ENCODE measurements around the gene NGEF.

Gene NGEF

DNA sequence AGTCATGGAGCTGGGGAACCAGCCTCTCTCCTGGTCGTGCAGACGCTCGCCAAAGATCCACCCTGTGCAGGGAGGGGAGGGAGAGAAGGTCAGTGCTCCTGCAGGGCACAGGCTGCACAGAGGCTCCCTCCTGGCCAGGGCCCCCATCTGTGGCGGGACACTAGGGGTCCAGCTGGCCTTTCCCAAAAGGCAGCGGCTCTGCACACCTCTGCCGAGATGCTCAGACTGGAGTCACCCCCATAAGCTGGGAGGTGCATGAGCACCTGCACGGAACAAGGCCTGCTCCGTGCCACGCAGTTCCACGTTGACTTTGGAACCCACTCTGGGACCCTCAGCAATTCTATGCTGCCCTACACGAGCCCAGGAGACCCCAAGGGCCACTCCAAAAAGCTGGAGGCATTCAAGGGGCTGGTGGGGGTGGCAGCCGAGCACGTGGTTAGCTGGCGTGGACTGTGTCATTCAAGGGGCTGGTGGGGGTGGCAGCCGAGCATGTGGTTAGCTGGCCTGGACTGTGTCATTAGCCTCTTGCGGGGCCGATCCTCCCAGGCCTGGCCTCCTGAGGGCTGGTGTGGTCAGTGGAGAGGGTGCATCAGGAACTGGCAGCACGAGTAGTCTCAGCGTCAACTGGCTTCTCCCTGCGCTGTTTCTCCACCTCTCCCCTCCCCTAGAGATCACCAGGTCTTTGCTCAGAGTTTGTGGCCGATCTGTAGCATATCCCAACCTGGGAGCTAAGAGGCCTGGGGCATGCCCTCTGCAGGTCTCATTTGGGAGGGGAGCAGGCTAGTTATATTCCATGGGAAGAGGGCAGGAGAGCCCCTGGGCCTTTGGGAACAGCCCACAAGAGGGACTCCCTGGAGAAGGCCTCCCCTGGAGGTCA lies 133.2 kb downstream of the NGEF start:
- DNase-seq, result no peak

DNA sequence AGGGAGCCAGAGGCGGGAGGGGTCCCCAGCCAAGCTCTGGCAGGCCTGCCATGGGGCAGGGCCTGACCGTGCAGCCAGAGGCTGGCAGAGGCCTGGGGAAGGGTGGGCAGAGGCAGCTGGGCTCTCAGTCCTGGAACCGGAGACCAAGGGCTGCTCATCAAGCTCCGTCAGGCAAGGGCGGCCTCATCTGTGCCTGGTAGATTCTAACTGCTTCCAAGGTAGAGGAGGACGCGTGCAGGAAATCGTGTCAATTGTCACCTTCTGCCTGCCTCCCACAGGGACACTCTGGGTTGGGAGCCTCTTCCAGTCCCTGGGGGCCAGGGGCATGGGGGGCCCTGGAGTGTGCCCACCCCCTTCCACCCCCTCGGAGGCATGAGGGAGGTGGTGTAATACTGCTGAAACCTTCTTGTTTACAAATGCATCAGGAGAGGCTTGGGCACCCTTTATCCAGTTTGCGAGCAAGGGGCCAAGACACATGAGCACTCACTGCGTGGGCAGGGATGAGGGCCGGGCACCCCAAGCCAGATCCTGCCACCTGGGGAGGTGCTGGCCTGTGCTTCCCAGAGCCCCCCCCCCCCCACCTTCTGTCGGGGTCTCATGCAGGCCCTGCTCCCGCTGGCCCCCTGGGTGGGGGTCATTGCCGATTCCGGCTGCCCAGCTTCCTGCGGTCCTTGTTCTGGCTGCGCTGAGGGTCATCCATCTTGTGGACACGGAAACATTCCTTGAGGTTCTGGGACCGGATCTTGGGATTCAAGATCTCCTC lies 134.0 kb downstream of the NGEF start:
- DNase-seq, result no peak

DNA sequence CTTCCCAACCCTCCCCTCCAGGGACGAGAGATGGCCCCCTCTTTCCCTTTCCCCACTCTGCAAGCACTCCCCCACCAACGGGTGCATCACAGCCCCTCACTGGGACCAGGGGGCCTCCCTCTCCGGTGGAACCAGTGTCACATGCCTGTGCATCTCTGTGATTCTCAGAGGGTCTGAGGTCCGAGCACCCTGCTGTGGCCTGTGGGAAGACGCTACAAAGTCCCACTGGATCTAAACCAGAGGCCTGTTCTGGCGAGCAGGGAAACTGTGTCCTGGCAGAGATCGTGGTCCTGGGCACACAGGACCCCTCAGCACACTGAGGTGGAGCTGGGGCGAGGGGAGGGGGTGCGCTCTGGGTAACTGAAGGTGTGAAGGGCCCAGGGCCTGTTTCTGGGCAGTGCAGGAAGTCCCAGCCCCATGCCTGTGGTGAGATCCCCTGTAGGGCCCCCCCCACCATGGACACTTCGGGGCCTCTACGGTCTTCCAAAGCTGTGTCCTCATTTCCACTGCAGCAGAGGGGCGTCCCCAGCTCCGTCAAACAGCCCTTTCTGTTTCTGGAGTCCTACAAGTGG lies 135.0 kb downstream of the NGEF start:
- no peak for DNase-seq

DNA sequence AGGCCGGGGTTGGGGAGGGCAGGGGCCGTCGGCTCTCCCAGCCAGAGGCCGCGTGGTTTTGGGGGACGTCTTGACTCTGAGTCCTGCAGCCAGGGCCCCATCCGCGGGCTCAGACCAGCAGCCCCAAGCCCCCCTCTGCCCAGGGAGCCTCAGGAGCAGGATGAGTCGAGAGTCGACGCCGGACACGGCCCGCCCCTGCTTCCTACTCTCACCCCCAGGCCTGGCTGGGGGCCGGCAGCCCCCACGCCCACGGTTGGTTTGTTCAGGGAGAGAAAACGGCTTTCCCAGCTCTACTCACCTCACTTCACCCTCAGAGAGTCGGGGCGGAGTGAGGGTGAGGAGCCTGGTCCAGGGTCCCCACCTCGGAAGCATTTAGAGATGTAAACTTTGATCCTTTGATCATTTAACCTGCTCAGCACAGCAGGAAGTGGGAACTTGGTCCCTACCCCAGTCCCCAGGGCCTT lies 136.0 kb downstream of the NGEF start:
- DNase-seq, result no peak

DNA sequence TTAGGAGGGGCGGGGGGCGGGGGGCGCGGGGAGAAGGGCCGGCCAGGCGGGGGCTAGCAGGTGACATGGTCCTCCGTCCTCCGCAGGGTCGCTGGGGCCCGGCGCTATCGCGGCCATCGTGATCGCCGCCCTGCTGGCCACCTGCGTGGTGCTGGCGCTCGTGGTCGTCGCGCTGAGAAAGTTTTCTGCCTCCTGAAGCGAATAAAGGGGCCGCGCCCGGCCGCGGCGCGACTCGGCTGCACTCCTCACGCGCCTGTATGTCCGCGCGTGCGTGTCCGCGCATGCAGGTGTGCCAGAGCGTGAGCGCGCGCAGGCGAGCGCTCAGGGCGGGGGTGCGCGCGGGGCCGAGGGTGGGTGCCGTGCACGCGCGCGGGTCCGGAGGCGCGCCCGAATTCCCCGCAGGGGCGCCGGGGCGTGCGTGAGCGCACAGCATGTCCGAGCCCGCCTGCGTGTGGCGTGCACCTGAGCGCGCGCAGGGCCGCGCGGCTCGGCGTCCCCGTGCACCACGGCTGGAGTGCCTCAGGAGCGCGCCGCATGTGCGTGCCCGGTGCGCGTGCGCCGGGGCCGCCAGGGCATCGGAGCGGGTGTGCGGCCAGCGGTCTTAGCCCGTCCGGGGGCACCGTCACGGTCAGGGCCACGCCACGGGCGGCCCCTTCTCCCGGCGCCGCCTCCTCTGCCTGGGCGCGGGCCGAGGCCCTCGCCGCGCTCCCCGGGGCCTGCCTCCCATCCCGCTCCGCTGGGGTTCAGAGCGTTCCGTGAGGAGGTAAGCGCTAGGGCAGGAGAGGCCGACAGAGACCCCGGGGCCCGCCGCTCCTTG lies 136.7 kb downstream of the NGEF start:
- DNase-seq, result peak; percentile 43

DNA sequence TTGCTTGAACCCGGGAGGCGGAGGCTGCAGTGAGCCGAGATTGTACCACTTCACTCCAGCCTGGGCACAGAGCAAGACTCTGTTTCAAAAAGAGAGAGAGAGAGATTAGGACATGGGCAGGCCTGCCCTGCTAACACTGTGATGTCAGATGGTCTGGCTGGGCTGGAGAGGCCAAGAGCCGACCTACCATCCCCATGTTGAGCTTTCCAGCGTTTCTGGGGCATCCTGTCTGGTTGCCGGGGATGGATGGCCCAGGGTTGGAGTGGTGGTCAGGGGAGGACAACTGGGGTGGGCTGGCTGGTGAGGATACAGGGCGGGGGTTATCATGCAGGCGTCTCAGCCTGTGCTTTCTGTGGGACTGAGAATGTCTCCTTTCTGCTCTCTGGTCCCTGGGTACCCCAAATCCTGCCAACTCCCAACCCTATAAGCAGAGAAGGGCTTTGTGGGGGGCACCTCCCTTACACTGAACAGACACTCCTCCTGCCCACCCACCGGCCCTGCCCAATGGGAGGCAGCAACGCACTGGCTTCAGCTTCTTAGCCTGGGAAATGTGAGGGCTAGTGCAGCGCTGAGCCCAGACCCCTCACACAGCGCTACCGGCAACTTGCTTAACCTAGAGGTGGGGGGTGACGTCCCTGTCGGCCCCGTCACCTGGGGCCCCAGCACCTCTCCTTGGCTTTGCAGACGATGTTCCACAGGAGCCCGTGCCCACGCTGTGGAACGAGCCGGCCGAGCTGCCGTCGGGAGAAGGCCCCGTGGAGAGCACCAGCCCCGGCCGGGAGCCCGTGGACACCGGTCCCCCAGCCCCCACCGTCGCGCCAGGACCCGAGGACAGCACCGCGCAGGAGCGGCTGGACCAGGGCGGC lies 137.6 kb downstream of the NGEF start:
- no peak for DNase-seq

DNA sequence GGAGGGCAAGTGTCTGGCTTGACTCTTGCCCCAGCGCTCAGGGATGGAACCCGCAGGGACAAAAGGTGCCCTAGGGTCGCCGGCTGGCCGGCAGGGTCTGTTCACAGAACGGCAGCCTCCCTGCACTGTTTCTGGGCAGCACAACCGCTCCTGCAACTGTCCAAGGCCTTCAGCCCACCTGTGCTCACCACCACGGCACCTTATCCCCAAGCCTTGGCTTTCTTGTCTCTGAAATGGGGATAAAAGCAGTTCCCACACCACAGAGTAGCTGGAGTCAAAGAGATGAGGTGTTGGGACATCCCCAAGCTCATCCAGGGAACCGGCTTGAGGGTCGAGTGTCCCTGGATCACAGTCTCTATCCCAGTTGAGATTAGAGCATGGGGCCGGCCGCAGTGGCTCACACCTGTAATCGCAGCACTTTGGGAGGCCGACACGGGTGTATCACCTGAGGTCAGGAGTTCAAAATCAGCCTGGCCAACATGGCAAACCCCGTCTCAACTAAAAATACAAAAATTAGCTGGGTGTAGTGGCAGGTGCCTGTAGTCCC lies 138.3 kb downstream of the NGEF start:
- DNase-seq, result no peak

DNA sequence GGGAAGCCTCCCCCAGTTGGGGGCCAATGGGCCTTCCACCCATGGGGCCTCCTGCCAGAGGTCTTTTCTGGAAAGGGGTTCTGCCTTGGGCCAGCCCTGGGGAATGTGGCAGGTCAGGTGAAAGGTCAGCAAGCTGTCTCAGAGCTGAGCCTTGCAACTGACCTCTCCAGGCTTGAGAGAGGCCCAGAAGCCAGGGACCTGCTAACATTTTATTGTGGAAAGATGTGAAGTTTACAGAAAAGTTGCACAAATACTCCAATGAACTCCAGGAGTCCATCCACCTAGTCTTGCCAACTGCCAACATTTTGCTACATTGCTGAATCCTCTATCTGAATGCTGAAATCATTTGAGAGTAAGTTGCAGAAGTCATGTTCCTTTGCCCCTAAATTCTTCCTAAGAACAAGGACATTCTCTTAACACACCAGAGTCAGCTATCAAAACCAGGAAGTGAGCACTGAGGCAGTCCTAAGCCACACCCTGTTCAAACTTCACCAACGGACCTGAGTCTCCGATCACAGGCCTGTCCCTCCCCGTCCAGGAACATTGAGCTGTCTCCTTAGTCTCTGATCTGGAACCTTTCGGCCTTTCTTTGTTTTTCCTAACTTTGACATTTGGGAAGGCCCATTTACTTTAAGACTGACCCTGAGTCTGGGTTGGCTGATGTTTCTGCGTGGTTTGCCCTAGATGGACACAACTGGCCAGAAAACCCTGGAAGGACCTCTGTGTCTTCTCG lies 139.0 kb downstream of the NGEF start:
- DNase-seq, result no peak

DNA sequence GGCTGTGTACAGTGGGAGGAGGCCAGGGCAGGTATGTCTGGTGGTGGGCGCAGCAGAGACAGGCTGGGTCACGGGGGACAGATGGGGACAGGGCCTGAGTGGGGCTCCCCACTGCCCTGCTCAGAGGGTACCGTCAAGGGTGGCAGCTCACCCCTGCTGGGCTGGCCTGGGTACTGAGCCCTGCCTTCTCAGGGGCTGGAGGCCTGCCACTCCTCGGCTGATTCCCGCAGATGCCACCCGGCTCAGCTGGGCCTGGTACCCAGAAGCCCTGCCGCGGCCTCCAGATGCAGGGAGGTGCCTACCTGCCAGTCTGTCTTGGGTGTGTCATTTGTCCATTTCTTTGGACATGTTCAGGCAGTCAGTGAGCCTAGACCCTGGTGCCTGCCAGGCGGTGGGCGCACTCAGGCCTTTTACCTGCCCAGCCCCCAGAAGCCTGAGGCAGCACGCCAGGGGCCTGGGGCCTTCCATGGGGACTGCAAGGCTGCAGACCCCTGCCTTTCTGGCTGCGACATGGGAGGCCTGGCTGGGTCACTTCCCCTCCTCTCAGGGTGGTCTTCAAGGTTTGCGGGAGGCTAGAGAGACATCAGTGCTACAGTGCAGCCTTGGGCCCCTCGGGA lies 139.7 kb downstream of the NGEF start:
- no peak for DNase-seq

DNA sequence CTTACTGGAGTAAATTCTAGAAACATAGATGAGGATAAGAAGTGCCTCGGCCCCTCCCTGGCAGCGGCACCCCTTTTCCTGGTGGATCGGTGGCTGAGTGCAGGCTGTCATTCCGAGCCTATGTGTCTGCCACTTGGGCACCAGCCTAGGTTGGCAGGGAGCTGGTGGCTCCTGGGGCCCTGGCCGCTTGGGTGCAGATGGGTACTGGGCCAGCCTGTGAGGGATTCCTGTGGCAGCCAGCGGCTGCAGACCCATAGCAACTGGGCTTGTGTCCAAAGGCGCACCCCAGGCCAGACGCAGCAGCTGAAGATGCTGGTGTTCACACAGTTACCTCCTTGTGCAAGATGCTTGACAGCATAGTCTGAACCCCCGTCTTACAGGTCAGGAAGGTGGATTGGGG lies 140.2 kb downstream of the NGEF start:
- no peak for DNase-seq

DNA sequence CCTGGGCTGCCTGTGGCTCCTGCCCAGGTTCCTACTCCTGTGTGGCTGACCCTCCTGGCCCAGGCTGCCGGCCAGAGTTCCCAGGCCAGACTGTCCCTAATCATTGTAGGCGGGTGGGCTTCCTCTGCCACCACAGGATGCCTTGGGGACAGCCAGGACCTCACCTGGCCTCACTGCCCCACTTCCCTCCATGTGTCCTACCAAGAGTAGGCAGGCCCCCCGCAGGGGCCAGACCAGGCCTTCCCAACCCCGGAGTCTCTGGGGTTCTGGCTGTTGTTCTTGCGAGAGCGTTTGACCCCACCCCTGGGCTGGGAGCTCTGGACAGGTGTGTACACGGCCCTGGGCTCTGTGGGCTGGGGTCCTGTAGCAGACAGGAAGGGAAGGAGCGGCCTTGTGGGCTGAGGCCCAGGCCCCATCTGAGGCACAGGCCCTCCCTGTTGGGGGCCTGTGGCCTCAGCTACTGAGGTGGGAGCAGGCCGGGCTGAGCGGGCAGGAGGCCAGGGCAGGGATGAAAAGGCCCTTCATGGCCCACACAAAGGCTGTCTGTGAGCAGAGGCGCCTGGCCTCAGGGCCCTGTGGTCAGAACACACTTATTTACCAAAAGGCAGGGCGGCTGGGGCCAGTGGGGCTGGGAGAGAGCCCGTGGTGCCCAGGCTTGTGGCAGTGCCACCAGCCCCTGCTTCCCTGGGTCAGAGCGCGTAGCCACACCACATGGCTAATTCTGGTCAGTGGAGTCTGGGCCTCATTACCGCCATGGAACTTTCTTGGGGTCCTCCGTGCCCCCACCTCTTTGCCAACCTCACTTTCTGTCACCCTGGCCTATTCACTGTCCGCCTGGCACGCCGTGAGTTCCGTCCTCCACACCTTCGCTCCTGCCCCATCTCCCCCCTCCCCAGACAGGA lies 141.0 kb downstream of the NGEF start:
- no peak for DNase-seq

DNA sequence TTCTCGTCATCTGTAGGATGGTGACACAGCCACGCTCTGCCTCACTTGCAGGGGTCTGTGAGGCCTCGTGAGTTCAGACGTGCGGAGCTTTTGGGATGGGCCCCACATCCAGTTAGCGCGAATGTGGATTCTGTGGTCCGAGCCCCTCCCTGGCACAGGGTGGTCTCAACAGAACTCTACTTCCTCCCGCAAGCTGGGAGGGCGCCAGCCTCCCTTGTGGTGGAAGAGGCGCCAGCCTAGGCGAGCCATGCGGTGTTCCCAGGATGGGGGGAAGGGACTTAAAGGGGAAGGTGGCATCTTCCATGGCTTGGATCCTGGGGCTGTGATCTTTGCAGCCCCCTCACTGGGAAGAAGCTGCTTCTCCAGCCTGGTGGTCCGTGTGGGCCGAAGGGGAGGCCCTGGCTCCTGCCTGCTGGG lies 141.6 kb downstream of the NGEF start:
- DNase-seq, result no peak

DNA sequence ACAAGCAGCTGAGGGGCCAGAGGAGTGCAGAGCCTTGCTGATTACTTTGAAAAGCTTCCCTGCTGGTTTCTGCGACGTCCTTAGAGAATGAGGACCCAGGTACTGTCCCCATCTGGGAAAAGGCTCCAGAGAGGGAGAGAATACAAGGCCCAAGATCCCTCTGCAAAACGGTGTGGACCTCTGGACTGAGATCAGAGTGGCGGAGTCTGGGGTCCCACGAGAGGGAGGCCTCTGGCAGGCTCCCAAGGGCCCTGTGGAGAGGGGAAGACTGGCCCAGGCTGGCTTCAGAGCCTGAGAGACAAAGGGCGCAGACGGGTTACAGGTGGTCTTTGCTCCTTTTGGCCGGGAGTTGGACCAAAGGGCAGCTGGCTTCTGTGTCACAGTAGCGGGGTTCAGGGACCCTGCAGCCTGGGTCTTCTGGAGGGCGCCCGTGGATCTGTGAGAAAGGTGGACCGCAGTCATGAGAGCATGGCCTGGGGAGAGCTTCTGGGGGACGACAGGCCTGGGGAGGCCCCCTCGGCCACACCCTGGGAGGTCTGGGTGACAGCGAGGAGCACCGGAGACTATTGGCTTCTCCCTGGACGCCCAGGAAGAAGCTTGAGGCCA lies 142.2 kb downstream of the NGEF start:
- no peak for DNase-seq

DNA sequence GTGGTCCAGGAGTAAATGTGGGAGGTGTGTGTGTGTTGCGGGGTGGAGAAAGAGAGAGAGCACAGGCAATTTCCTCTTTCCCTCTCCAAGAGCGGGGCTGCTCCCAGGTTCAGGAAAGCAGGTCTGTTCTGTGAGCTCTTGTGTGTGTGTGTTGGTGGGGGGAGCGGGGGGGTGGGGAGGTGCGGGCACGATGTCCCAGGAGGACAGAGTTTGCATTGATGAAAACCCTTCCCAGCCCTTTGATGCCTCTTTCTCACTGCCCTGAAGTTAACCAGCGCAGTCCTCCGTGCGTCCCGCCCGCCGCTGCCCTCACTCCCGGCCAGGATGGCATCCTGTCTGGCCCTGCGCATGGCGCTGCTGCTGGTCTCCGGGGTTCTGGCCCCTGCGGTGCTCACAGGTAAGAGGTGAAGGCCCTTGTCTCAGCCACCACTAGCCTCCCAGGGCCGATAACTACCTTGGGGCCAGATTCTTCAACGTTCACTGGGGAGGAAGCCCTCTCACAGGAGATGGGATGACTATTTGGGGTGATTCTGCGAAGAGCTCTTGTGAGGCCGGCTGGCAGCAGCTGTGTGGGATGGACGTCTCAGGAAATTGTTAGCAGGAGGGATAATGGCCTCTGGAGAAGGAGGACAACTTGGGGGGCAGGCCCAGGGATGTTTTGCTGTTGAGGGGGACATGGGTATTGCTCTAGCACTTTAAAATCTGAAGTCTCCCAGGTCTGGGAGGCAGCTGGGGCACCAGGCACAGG lies 142.9 kb downstream of the NGEF start, which contains the start of gene SNORC:
Gene SNORC, plus strand, starts transcription at position 247 of the 748 bp plus-strand sequence. Its CDS starts 78 bp downstream, at position 325.
- DNase-seq, result no peak

DNA sequence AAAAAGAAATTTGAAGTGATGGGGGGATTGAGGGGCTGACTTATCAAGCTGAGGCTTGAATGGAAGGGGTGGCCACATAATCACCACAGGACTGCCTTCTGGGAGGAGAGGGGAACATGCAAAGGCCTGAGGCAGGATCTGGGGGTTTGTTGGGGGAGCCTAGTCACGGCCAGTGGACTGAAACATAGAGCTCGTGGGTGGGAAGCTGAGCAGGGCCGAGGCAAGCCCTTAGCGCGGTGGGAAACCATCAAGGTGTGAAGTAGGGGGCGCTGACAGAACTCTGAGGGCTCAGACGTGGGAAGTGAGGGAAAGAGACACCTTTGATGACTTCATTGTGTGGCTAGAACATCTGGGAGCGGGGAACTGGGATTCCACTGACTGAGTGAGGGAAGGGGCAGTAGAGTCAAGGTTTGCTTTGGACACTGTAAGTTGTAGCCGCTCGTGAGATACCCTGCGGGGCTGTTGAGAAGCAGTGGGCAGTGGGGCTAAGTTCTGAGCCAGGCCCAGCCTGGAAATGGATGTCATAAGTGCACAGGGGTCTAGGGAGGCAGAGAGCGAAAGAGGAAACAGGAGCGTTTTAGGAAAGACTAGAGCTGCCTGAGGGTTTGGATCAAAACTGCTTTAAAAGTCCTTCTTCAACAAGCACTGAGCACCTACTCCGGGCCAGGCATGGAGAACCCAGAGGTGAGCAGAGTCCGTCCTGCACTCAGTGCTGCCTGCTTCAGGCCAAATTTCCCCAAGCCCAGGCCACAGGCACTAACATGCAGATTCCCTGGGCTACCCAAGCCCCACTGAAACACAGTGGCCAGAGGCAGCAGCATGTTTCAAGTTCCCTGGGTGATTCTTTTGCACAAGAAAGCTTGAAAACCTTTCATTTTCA lies 143.7 kb downstream of the NGEF start:
- no peak for DNase-seq

DNA sequence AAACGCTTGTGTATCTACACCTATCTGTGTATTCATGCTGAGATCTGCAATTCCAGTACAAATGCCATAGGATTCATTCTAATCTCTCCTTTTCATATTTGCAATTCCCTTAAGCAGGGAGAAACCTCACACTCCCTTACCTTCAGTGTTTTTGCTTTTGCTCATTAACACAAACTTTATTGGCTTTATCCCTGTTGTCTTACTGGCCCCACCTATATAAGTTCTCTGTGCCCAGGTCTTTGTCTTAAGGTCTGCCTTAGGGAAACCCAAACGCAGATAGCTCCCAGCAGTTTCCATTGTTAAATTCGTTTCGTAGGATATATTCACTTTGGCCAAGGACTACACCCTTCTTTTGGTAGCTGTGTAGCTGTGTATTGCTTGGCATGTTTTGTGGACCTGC lies 147.0 kb downstream of the NGEF start:
- no peak for DNase-seq

DNA sequence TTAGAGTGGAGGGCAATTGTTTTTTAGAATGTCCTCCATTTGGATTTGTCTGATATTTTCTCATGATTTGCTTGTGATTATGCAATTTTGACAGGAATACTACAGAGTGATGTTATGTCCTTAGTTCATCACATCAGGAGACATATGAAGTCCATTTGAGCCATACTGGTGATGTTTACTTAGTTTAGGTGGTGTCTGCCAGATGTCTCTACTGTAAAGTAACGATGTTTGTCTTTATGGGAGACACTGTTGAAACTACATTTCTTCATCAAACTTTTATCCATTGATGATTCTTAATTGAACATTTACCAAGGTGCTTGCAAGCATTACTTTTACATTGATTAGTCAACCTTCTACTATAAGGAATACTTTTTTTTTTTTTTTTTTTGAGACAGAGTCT lies 147.9 kb downstream of the NGEF start:
- no peak for DNase-seq
